HG02885 (cell line): ENCODE measurements around the gene GNAT2.

Experiments used
- ATAC-seq: cut with Tn5 transposase; IDR thresholded peaks from one replicate; pipeline ENCODE4 v1.9.1; 2021; ENCODE audit warnings: mild to moderate bottlenecking; ENCODE audit not compliant: unreplicated experiment, poor library complexity

GNAT2 gene

DNA sequence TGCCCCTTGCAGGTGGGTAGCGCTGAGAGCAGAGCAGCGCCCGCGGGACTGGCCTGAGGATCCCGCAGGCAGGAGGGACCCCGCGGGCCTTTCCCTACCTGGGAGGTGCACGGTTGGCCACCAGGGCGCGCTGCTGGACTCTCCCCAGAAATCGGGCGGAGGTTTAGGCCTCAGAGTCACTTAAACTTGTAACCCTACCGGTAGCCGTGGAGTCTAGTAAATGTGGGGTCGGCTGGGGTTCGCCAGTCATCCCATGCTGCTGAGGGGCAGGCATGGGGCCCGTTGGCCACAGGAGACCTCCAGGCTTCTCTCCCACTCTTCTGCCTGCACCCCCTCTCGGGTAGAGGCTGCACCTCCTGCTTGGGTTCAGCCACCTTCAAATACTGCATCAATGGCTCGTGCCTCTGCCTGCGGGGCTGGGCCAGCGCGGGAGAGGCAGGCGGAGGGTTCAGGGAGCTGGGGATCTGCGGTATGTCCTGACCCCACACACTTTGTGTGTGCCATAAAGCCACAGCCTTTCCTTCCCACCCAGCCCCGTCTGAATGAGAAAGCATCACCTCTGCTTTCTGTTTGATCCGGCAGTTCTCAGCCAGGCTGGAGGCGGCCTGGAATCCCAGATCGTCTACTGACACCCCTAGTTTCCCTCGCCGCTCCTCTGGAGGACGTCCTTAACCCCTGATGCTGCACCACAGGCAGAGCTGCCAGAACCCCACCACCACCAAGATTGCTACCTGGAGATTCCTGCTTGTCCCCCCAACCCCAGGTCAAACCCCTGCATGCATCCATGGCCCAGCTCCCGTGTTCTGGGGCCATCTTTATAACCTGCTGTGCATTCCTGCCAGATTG, 24.2 kb upstream of the GNAT2 start:
- ATAC-seq: peak; percentile 88

DNA sequence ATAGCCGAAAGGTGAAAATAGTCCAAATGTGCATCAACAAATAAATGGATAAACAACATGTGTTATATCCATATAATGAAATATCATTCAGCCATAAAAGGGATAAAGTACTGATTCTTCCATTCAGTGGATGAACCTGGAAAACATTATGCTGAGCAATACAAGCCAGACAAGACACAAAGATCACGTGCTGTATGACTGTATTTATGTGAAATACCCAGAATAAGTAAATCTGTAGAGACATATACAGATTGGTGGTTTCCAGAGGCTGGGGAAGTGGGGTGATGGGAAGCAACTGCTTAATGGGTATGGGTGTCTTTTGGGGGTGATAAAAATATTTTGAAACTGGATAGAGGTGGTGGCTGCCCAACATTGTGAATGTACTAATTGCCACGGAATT, 23.2 kb upstream of the GNAT2 start:
- no peak for ATAC-seq

DNA sequence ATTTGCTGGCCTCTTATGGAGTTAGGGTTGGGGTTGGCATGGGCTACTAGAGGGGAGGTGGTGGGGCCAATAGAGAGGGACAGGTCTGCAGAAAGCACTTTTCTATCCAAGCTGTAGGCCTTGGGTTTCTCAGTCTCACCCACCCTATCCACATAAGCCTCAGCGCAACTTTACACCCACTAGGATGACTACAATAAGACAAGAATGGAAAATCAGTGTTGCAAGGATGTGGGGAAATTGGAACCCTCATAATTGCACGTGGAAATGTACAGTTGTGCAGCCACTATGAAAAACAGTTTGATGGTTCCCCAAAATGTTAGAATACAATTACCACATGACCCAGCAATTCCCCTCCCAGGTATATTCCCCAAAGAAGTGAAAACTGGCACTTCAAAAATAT, 22.4 kb upstream of the GNAT2 start:
- no peak for ATAC-seq

DNA sequence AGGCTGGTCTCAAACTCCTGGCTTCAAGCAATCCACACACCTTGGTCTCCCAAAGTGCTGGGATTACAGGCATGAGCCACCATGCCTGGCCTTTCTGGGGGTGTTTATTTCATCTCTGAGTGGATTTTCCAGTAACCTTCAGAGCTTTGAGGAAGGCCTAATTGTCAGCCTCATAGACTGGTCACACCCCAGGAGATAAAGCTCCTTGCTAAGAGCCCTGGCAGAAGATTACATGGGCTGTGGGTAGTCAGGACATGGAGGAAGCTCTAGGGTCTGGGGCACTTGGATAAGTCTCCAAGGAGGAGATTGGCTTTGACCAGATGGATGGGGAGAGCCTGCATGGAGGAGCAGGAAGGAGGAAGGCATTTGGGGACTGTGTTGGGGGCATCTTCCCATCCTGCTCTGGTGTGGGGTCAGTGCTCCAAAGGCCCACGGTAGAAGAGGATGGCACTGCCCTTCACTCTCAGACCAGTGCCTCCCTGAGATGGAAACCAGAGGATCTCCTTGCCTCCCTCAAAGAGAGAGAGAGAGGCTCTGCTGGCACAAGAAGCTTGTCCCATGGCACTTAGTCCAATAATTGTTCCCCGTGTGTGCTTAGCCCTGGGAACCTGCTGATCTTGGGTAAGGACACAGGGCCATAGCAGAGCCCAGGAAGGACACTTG, 21.8 kb upstream of the GNAT2 start:
- no peak for ATAC-seq

DNA sequence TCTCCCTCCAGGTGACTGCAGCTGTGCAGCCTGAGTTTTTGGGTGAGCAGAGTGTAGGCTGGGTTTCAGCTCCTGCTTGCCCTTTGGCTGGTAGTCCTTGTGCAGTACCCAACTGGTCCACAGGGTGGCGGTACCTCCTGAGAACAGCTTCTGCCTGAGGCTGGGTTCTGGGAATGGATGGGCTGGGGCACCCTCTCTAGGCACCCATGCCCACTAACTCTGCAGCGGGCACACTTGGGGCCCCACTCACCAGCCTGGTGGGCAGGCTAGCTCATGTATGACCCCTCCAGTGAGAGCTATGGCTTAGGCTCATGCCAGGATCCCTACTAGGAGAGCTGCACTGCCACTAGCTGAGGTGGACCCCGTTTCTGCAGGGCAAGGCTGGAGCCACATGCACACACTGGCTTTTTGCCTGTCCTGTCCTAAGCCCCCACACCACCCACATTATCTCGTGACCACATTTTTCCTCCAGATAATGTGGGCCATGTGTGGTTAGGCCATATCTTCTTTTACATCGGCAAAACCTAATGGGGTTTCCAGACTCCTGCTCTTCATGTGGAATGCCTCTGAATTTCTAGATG, 21.0 kb upstream of the GNAT2 start:
- peak; percentile 60 for ATAC-seq

DNA sequence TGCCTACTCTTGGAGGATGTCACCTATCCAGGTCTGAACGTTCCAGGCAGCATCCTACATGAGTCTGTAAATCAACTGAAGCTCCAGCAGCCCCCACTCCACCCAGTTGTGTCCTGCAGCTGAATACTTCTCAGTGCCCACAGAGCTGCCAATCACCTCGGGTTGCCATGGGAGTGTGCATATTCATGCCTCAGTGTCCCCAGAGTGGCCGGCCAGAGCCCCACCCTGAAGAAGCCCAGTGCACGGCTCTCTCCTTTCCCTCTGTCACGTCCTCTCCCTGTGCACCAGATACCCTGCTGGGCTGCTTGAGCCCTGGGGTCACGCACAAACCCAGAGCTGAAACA, 20.4 kb upstream of the GNAT2 start:
- ATAC-seq: no peak

DNA sequence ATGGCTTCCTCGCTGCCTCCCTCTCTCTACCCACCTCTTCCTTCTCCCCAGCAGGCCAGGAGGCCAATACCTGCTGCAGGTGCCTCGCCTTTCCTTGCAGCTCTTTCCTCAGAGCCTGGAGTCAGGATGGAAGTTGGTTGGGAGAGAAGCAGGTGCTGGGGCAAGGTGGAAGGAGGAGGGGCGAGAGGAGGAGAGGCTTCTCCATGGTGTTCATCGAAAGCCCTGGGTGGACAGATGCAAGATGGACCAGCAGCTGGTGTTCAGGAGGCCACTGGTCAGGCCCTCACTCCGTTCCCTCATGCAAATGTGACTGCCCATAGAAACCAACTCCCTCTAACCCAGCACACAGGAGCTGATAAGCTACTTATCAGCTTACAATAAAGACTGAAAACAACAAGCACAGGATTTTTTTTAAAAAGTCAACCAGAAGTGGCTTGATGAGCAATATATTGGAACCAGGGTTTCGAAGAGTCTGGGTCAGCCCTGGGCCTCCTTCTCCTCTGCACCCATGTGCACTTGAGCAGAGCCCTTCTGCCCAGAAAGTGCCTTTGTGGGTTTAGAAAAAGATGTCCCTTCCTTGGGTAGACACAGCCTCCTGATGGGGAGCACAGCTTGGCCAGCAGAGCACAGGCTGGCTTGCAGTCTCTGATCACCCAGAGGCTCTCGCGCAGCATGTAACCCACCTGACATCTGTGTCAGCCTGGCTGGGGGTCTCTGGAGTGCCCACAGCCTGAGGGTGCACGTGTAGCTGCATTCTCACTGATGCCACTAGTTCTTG, 19.8 kb upstream of the GNAT2 start:
- no peak for ATAC-seq

DNA sequence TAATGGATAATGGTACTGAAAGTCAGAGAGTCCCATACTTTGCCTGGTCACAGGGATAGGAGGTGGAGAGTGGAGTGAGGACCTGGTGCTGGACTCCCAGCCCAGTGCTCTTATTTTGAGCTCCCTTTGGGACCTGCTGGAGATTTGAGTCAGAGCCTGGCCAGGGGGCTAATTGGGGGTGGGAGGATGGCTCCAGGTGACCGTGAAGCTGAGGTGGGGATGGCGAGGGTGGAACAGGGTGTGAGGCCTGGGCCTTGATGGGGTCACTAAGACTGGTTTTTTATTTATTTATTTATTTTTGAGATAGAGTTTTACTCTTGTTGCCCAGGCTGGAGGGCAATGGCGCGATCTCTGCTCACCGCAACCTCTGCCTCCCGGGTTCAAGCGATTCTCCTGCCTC, 18.0 kb upstream of the GNAT2 start:
- ATAC-seq: no peak

DNA sequence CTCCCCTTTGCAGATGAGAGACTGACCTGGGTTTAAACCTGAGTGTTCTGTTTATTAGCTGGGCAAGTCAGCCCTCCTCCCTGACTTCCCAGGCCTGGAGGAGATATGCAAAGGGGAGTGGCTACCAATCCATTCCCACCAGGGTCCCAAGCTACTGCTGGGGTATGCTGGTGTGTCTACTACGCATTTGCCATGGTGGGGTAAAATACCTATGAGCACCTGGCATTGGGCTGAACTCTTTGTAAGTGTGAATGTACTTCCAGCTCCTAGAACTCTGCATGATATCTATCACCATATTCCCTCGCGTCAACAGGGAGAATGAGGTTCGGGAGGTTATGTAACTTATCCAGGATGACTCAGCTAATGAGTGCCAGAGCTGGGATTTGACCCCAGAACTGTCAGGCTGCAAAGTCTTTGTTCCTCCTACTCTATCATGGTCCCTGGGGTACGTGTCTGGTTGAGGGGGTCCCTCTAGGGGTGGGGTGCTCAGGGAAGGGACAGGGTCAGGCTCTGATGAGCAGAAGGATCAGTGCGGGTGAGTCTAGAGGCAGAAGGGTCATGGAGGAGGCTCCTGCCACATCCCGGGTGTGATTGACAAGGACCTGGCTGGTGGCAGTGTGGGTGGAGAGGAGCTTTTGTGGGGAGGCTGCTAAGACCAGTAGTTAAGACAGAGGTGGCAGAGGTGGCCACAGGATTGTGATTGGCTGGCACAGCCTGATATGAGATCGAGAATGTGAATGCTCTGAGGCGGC, 17.0 kb upstream of the GNAT2 start:
- no peak for ATAC-seq

DNA sequence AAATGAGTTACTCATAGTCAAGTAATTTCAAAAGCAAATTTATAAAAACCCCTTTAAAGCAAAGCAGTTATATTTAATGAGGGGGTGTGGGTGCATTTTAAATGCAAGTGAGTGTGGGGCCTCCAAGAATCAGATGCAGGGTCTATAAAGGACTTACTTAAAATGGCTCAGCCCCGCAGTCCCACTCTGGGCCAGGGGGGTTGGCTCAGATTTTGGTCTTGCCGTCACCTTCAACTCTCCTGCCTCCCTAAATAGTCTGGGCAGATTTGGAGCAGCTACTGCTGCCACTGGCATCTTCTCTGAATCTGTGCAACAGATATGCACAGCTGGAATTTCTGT, 16.4 kb upstream of the GNAT2 start:
- no peak for ATAC-seq

DNA sequence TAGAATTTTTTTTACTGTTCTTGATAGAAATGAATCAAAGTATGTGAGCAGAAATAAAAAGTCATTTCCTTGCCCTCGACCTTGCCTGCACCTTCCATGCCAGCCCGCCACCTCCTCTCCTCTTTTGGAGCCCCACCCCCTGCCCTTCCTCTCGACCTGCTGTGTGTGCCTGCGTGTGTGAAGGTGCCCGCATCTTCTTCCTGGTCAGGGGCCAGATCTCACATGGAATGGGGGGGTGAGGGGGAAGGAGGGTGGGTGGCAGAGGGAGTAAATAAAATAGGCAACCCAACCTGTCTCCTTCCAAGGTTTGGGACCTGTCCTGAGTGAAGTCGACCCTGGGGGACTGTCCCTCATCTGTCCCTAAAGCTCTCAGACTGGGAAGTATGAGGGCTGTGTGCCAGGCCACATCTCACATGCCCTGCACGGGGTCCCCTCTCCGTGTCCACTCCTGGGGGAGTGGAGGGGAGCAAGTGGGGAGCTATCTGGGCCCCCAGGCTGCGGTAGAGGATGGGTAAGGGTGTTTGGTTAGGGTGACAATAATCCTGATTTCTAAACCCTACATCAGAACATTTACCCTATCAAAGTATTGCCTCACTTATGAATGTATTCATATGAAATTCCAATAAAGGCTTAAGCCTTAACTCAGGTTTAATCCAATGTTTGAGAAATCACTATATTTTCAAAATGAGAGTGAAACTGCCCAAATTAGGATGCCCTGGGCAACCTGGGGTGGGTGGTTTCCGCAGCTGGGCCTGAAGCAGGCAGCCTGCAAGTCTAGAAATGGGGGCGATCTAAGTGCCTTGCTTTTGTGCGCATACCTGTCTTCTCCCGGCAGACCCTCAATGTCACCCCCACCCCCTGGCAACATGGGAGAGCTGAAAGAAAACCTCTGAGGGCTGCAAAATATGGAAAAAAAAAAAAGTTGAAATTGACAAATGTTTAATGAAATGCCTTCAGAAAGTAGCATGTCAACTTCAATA, 15.6 kb upstream of the GNAT2 start:
- ATAC-seq: no peak

DNA sequence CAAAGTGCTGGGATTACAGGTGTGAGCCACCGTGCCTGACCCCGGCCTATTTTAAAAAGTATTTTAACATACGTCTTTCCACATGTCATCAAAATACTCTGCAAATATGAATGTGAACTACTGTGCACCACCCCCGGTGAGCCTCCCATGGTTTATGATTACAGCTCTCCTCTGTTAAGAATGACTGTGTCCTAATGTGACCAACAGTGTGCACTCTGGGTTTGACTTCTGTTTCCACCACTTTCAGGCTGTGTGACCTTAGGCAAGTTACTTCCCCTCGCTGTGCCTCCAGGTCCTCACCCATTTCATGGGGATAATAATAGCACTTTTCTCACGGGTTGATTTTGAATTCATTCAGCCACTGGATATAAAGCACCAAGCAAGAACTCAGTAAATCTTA, 14.9 kb upstream of the GNAT2 start:
- ATAC-seq: no peak

DNA sequence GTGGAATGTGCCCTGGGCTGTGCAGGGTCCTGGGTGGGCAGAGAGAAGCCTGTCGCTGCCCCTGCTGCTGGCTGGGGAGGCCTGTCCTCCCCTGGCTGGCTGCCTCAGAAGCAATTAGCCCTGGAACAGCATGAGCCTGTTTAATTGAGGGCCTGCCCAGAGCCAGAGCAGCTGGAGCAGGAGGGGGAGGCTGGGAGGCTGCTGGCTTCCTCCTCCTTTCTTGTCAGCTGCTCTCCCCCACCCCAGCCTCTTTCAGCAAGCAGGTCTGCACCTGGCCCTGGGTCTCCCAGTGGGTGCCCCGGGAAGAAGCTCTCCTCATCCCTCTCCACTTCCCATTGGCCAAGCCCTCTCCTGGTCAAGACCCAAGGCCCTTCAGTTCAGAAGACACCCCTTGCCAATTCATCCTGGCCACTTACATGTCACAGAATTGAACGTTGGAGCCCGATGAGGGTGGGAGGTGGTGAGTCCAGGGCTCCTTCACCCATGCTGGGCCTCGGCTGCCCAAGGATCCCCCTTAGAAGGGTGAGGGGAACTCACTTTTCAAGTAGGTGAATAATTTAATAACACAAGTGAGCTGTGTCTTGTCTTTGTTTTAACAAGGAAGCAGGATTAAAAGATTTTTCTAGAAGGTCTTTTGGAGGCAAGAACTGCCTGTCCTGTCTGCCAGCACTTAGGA, 13.4 kb upstream of the GNAT2 start:
- ATAC-seq: no peak

DNA sequence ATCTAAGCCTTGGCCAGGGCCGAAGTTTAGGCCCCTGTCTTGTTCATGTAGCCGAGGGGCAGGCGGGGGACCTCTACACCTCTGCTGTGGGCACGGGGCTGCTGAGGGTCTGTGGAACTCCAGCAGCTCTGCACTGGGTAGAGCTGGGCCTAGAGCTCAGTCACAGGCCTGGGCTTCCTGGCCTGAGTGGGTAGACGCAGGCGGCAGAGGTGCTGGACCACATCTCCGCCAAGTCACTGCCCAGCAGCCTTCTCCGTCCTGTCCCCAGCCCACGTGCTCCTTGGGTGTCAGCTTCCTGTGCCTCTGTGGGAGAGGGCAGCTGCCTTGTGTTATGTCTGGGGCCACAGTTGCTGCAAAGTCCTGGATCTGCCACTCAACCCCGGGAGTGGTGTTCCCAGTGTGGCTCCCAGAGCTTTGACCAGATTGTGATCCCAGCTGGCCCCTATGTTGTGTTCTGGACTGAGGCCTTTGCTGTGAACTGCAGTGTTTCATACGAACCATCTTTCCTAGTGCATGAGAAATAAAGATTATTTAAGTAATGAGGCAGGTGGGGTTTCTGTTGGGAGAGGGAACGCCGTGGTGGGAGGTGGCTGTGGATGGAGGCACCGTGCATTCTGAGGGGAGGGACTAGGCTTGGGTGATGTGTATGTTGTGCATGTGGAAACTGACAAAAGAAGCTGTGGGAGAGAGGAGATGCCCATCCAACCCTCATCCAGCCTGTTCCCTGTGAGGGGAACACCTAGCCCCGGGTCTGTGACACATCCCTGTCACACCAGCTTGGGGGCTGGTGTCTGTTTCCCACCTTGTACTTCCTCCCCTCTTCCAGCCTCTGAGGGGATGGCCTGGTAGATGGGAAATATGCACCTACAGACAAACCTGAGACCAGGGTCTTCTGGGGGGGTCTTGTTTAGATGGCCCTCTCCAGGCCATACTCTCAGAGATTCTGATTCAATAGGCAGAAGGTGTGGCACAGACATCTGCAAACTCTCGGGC, 12.4 kb upstream of the GNAT2 start:
- no peak for ATAC-seq

DNA sequence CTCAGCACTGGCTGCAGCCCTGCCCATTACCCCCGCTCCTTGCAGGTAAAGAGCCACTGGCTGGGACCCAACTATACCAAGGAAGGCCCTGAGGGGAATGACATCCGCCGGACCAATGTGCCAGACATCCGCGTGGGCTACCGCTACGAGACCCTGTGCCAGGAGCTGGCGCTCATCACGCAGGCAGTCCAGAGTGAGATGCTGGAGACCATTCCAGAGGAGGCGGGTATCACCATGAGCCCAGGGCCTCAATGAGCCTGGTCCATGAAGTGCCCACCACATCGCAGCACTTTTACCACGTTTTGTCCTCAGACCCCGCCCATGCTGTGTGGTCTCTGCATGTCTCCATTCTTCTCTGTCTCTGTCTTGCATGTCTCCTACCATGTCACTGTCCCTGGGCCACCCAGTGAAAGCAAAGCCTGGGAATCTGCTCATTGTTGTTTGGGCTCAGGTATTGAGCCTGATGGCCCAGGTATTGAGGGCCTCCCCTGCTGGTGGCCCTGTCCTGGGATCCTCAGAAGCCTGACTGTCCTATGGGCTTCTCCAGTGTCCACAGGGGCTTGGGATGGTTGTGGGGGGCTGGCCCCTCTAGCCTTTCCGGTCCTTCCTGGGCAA, 11.6 kb upstream of the GNAT2 start:
- no peak for ATAC-seq

DNA sequence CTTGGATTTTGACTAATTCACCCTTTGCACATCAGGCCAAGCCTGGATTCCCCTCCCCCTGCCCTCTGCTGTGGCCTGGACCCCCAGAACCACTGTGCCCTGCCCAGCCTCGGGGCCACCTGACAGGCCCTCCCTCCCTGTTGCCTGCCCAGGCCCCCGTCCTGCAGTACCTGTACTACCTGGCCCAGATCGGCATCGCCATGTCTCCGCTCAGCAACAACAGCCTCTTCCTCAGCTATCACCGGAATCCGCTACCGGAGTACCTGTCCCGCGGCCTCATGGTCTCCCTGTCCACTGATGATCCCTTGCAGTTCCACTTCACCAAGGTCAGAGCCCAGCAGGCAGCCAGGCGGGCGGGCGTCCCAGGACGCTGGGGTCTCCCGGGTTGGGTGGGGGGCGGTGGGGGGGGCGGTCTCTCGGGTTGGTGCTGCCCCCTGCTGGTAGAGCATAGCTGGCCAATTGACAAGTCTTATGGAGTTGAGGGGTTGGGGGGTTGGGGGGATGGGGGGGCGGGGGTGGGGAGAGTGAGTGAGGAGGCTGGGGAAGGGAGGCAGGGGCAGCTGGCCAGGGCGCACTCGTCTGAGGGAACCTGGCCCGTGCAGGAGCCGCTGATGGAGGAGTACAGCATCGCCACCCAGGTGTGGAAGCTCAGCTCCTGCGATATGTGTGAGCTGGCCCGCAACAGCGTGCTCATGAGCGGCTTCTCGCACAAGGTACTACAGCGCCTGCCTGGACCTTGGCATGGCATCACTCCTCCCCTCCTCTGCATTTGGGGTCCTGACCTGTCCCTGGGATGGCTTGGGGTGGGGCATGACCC, 10.9 kb upstream of the GNAT2 start:
- ATAC-seq: no peak
